HG03135 (cell line): Measurements from ENCODE around the gene SUCNR1.
"Not testable (repeated sequence)": the region's sequence is repeated elsewhere in the genome, so short reads cannot be mapped to it uniquely, and the experiment has no call there.

Experiments used
- ATAC-seq: cut with Tn5 transposase; IDR thresholded peaks from one replicate; pipeline ENCODE4 v1.9.1; 2021; ENCODE audit warnings: mild to moderate bottlenecking, moderate library complexity; ENCODE audit not compliant: unreplicated experiment

The SUCNR1 gene

DNA sequence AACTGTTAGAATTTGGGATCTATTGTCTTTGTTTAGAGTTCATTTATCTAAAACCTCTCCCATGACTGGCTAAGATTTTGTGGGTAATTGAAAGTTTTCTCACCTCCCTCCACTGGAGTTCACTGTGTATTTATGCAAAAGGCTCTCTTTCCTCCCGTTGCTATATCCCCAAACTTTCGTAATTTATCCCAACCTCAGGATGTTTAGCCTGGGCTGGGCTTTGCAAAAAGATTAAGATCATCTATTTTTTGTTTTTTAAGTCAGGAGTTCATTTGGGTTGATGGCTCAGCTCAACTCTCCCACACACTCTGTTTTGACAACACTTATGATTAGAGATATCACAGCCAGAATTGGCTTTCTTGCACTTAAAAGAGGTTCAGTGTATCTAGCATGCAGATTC, 27.0 kb downstream of the SUCNR1 start:
- ATAC-seq: no peak

DNA sequence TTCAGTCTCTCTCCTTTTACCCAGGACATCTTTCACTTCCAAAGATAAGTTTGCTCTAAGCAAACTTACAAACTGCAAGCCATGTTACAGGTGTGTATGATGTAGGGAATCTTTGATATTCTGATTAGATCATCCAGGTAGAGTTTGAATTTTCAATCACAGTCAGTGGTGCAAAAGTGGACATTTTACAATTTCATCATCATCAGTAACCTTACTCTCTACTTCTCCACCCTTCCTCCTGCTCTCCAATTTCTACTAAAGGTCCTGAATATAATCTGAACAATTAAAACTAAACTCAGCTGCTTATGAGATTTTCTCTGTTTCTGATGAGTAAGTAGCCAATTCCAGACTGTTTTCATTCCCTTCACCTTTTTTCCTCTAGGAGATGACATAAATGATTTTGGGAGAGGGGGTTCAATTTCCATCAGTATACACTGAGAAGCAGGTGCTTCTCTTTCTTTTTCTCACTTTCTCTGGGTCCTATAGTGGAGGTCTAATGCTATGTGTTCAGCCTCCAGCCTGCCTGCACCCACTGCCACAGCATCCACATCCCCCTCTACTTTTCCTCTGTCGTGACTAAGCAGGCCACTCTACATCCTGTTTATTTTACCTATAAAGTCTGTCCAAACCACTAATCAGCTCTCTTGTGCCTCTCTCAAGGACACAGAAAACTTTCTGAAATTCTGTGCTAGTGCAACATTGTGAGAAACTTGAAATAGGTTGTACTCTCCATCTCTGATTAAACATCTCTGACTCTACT, 27.6 kb downstream of the SUCNR1 start:
- ATAC-seq: no peak

DNA sequence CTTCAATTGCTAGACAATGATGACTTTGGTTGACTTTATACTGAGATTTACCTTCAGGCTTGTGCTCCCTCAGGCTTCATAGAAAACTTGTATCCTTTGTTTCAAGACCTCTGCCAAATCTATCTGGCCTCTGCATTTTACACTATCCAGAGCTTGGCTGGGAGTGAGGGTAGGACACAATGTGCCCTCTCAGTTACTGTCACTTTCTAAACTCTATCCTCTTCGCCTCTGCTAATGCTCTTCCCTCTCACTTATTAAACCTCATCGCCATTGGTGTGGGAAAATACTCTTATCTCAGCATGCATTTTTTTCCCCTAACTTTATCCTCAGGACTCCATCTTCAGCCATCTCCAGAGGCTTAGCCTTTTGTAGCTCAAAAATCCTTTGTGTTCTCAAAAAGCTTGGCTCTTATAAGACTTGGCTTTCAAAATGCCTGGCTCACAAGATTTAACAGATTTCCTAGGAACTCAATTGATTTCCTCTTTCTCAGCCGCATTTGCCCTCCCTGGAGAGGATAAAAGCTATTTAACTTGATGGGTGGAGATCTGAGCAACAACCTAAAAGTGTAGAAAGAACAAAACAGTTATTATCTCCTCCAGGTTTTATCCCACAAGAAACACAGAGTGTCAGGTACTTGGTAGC, 28.3 kb downstream of the SUCNR1 start:
- ATAC-seq: no peak

DNA sequence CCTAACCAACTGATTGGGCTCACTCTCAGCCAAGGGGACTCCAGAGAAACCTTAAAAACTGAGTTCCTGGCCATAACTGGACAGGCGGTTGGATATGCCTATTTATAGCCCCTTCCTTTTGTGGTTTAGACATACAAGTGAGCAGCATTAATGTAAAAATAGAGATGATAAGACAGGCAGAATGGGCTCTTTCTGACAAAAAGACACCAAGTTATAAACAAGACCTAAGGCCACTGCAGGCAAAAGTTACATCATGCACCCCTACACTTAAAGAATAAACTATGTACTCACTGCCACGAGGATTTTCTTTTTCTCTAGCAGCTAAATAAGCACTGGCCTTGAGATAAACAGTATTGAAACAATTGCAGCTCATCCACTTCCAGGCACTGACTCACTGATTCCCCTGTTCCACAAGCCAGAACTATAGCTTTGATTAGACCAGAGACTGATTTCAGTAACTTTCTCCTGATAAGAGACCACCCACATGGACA, 30.1 kb downstream of the SUCNR1 start:
- no peak for ATAC-seq

DNA sequence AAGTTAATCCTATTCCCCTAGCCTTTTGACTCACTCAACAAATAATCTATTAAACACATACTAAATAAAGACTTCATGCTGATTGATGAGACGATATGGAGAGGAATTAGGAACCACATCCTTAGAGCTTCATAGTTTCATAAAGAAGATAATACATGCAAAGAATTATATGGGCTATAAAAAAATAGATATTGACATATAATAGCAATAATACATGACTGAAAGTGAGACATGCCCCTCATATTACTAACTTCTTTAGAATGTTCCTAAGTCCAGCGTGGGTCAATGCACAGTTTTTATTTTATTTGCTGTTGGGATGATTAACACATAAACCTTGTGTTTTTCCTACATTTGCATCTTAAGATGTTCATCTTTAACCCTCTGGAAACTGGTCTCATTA, 32.2 kb downstream of the SUCNR1 start:
- ATAC-seq: no peak

DNA sequence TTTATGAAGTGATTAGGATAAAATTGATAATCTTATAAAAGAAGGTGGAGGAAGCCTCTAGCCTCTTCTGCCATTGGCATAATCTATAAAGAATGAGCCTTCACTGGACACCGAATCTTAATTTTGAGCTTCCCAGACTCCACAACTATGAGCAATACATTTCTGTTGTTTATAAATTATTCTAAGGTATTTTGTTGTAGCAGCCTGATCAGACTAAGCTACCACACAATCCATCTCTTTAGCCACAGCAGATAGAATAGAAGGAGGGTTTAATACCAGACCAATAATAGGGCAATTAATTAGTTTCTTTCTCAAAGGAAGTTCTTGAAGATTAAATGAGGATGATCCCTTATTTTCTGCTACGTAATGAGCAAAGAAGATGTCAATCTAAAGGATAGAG, 33.3 kb downstream of the SUCNR1 start:
- no peak for ATAC-seq

DNA sequence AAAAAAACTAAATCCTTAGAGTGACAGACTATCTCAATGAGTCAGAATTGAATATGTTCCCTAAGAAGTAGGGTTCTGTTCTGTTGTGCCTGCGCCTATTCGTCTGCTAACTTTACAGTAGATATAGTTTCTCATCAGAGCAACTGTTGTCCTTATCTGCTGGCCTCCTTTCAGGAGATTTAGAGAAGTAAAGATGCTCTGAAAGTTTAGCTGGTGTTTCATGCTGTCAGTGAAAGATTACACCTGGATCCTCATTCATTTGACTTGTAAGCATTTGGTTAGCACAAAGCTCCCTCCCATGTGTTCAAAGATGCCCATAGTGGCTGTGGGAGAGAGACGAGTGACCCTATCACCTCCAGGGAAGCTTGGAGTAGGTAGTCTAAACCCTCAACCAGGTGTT, 35.0 kb downstream of the SUCNR1 start:
- no peak for ATAC-seq

DNA sequence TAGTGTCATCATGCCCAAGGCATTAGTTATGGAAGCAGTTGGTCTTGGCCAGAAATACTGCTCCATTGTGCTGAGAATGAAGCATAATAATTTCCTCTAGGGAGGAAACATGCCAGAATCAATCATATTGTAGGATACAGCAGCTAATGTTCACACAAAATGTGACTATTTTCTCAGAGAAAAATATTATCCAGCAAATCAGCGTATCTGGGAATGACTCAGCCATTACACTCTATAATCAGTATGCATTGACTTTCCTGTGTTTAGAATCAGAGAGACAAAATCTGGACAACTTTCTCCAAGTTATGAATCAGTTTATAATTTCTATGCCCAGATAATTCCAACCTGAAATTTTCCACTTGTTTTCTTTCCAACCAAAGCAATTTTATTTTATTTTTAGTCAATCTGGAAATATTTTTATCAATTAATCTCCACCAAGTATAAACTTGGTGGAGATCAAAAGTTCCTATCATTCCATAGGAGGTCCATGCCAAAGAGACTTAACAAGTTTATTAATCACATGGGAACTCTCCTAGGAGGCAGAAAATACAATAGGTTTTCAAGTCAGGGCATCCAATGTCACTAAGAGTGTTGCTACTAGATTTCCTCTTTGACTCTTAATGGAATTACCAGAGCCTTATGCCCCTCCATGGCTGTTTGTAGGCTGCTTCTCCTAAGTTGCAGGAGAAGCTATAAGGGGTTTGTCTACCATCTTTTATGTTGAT, 36.4 kb downstream of the SUCNR1 start:
- no peak for ATAC-seq

DNA sequence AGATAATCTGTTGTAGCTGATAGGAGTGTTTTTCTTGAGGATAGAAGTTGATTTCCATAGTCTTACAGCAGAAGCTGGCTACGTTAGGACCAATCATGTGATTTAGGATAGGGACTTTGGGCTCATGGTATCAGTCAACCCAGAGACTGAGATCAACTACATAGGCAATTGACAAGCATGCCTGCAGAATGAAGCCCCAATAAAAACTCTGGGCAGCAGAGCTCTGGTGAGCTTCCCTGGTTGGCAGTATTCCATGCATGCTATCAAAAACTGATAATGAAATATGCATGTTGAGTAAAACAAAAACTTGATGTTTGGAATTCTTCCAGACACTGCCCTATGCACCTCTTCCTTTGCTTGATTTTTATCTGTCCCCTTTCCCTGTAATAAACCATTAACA, 38.0 kb downstream of the SUCNR1 start:
- ATAC-seq: no peak

DNA sequence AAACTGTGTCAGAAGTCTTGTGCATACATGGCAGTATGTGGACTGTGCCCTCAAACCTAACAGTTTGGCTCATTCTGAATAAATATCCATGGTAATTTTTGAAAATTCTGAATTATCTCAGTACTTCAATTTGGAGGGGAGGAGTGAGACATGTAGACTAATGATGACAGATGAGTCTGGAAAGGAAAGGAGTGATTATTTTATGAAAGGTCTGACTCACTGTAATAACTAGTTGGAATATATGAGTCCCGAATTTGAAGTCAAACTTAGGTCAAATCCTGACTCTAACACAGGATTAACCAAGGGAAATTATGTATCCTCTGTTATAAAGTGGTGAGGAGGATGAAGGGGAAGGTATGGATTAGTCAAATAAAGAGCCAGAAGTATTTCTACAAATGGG, 38.6 kb downstream of the SUCNR1 start:
- no peak for ATAC-seq

DNA sequence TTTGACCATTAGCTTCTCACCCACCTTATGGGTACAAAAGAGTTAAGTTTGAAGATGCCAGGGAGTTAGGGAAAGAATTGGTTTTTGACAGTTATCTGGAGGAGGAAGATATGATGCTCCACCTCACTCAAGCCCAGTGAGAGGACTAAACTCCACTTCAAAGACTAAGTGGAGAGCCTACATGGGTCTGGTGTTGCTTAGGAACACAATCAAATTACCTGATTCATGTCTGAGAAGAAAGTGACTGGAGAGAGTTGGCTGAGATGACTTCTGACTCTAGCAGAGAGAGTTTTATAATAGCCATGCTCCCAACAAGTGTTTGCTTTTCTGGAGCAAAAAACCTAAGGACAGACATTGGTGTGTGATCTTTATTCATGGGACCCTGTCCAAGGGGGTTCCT, 43.3 kb downstream of the SUCNR1 start:
- ATAC-seq: no peak

DNA sequence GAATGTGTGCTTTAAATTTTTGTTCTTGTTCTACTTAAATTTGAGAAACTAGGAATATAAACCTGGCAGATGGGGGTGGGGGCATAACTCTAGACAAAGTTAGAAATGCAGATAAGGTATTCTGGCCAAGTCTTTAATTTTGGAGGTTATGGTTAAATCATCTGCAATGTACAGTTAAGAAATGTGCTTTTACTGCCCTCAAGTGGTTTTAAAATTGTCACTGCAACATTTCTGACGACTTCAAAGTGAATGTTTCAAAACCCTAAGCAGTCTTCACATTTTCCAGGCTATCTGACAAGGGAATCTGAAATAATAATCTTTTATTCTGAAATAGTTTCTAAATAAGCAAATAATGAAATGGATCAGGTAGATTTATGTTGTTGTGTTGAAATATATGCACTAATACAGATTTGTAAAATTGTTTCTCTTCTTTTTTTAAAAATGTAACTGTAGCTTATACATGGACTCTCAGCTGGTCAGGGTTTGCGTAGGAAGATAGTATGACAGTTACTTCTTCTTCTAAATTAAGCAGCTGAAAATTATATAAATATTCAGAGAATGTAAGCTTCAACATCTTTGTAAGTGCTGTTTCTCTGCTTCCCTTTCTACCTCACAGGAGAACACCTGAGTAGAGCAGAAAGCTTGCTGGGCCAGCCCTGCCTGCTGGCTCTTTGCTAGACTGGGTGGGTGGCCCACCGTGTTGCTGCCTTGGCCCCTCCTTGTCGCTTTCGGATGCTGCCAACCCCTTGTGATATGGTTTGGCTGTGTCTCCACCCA, 45.0 kb downstream of the SUCNR1 start:
- ATAC-seq: no peak

DNA sequence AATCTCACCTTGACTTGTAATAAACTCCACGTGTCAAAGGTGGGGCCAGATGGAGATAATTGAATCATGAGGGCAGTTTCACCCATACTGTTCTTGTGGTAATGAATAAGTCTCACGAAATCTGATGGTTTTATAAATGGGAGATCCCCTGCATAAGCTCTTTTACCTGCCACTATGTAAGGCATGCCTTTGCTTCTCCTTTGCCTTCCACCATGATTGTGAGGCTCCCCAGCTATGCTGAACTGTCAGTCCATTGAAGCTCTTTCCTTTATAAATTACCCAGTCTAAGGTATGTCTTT, 45.5 kb downstream of the SUCNR1 start:
- ATAC-seq: no peak

DNA sequence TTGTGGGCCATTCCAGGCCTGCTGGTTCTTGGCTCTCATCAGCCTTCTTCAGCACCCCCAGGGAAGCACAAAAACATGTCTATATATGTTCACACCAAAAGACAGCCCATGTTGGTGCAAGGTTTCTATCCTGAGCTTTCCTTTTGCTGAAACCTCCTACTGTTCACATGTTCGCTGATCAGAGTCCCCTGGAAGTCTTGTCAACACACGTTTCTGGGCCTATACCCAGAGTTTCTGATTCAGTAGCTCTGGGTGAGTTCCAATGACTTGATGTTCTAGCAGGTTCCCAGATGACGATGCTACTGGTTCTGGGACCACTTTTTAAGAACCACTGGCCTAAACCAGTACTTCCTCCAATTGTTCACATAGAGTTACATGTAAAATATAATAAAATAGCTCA, 46.0 kb downstream of the SUCNR1 start:
- ATAC-seq: no peak

DNA sequence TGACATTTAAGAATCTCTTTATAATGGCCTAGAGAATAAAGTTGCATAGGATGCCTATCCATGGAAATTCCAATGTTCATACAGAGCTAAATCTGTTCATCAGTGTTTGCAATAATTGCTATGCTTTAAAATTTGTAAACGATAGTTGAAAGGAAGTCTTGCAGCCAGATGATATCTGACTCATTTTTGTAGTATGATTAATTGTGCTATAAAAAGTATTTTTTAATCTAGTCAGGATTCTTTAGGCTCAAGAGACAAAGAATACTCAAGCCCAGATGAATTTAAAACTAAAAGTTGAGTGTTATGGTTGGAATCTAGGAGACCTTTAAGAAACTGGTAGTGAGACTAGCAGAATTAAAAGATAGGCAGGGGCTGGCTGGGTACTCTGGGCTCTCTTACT, 50.5 kb downstream of the SUCNR1 start:
- ATAC-seq: no peak

DNA sequence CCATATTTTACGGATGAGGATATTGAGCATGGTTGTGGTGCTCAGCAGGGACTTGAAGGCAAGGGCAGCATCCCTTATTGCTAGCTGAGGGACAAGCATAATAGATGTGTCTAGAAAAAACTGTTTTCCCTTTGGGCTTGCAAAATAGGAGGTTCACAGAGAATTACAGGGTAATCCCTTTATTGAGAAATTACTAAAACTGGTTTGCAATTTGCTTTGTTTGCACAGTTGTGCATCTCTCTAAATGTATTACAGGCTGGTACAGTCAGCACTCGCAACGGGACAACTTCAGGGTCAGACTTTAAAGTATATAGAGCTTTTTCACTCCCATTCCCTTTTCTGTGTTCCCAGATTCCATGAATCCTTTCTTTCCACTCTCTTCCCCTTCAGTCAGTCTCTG, 51.3 kb downstream of the SUCNR1 start:
- ATAC-seq: no peak

DNA sequence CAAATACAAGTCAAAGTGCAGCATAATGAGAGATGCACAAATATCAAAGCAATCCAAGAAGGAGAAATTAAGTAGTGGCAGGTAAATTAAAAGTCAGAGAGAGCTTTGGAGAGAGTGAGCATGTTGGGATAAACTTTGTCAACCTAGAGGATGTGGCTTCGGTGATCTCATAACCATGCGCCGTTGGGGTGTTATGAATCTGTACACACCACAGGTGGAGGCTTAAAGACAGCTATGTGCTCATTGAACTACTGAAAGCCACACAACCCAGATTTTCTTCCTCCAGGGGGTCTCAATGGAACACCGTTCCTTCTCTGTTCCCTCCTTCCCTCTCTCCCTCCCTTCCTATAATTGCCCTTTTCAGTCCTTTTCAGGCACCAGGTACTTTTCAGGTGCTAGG, 52.0 kb downstream of the SUCNR1 start:
- ATAC-seq: no peak

DNA sequence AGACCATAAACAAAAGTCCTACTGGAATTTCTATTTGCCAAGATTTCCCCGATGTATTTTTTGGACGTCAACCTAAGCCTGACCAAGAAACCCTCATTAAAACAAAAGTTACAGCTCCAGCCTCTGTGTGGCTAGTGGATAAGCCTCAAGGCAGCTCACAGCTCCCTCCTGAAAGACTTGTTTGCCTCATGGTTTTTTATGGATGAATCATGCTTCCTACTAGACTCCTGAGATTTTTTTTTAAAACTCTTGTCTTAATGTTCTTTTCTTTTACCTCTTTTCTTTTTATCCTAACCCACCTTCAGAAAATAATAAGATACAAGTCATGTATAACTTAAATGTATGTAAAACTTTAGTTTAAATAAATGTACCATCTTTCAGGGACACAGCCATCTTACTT, 52.4 kb downstream of the SUCNR1 start:
- no peak for ATAC-seq

DNA sequence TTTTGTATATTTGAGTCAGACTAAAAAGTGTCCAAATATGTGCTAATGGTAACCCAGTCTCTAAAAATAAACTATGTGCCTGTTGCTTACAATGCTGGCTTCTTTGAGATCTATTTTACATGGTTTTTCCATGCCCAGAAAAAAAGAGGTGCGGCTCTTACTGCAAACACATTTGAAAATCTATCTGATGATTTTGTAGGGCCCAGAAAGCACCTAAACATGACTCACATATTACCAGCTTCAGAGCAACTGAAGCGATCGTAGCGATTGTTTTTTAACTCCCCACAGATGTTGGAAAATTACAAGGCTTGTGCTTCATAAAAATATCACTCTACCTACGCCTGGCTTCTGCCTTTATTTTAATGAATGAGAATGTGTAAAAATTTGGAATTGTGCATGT, 53.5 kb downstream of the SUCNR1 start:
- ATAC-seq: no peak

DNA sequence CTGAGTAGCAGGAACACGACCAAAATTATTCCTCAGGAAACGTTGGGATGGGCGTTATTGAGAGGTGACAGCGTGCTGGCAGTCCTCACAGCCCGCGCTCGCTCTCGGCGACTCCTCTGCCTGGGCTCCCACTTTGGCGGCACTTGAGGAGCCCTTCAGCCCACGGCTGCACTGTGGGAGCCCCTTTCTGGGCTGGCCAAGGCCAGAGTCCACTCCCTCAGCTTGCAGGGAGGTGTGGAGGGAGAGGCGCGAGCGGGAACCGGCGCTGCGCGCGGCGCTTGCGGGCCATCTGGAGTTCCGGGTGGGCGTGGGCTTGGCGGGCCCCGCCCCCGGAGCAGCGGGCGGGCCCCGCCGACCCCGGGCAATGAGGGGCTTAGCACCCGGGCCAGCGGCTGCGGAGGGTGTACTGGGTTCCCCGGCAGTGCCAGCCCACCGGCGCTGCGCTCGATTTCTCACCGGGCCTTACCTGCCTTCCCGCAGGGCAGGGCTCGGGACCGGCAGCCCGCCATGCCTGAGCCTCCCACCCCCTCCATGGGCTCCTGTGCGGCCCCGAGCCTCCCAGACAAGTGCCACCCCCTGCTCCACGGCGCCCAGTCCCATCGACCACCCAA, 54.6 kb downstream of the SUCNR1 start:
- not testable (repeated sequence) for ATAC-seq

DNA sequence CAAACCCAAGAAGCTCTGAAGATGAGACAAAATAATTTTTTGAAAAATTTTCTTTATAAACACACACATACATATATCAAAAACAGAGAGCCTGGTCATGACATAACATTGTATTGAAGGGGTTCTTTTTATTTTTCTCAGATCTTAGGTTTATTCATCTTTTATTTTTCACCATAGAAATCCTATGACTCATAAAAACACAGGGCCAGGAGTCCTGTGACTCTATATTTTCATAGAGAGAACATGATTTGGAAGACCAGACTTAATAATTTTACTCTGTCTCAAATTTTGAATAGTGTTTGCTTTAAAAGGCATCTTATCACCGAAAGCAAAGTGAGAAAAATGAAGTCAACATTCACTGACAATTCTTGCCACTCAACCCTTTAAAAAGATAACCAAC, 57.7 kb downstream of the SUCNR1 start:
- no peak for ATAC-seq
